BJ (cell line): Measurements from ENCODE around the gene LCN6. TPM values are rescaled to one million over a fixed set of nuclear protein-coding genes. Genes with fewer than 3 reads are reported as not detected.

ENCODE experiments used
- CTCF ChIA-PET: fragments of 350-600 bp; formaldehyde crosslinking; extraction: SDS; loops from one replicate; lab custom pipeline; 2021; ENCODE audit warnings: antibody characterized with exemption, inconsistent platforms; lab: Yijun Ruan, JAX
- POLR2A ChIA-PET: fragments of 300-600 bp; sonication (Branson Sonifier 250); formaldehyde crosslinking; extraction: SDS; loops from one replicate; lab custom pipeline; 2021; ENCODE audit warnings: antibody characterized with exemption; lab: Charles Lee
- DNase-seq: peaks from one replicate; pipeline ENCODE4 v3.0.0-alpha.2; 2011; ENCODE audit warnings: low read depth
- H3K27me3 ChIP-seq: 2 replicates; pipeline ENCODE4 v1.6.0; 2011; ENCODE audit warnings: low read length; ENCODE audit not compliant: control insufficient read depth, insufficient read depth
- H3K36me3 ChIP-seq: 2 replicates; pipeline ENCODE4 v1.5.1; 2011; ENCODE audit warnings: low read length; ENCODE audit not compliant: control insufficient read depth, insufficient read depth
- H3K4me3 ChIP-seq: 2 replicates; pipeline ENCODE4 v1.5.1; 2011; ENCODE audit warnings: low read depth, mild to moderate bottlenecking, control low read depth, low read length
- polyA plus RNA-seq: library from polyadenylated mRNA; depleted of rRNA; stranded (reverse); fragments of >200 nt; gene quantifications from 2 replicates; pipeline ENCODE4 v1.2.3, GENCODE V29; 2011
- TF ChIP-seq, protein P1 (sequence below): IDR thresholded peaks from 2 replicates; pipeline ENCODE4 v1.5.1; 2011; ENCODE audit warnings: low read depth, mild to moderate bottlenecking, control low read depth, inconsistent platforms, low read length, moderate library complexity; ENCODE audit not compliant: insufficient read depth

Gene LCN6
- polyA plus RNA-seq, 1 experiment, result not detected

DNA sequence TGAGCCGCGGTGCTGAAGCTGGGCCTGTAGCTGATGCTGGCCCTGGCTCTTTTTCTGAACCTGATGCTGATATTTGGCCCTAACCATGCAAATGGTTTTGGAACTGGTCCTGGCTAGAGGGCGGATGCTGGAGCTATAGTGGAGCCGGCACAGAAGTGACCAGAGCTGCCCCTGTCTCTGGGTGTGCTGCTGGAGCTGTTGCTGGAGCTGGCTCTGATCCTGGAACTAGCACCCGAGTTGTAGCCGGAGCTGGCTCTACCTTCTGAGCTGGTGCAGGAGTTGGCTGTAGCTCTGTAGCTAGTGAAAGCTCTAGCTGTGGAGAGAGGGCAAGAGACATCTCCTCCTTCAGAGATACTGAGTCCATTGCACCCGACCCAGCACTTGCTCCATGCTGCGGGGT lies 18.4 kb downstream of the LCN6 start:
- Histone ChIP-seq H3K36me3 (peaks cover 13% of the 10 kb centered on the region), H3K4me3 (no peak overlapping the region), H3K27me3 (no peaks in the 10 kb centered on the region)
- POLR2A ChIA-PET, result no interaction called here
- no peak for DNase-seq
- TF ChIP-seq, protein P1, sequence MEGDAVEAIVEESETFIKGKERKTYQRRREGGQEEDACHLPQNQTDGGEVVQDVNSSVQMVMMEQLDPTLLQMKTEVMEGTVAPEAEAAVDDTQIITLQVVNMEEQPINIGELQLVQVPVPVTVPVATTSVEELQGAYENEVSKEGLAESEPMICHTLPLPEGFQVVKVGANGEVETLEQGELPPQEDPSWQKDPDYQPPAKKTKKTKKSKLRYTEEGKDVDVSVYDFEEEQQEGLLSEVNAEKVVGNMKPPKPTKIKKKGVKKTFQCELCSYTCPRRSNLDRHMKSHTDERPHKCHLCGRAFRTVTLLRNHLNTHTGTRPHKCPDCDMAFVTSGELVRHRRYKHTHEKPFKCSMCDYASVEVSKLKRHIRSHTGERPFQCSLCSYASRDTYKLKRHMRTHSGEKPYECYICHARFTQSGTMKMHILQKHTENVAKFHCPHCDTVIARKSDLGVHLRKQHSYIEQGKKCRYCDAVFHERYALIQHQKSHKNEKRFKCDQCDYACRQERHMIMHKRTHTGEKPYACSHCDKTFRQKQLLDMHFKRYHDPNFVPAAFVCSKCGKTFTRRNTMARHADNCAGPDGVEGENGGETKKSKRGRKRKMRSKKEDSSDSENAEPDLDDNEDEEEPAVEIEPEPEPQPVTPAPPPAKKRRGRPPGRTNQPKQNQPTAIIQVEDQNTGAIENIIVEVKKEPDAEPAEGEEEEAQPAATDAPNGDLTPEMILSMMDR, result no peak
- CTCF ChIA-PET, result interaction anchor here (1.1 kb wide), 1 partner anchor 31 kb away, joined by 3 read pairs; no protein-coding TSS in a partner anchor

DNA sequence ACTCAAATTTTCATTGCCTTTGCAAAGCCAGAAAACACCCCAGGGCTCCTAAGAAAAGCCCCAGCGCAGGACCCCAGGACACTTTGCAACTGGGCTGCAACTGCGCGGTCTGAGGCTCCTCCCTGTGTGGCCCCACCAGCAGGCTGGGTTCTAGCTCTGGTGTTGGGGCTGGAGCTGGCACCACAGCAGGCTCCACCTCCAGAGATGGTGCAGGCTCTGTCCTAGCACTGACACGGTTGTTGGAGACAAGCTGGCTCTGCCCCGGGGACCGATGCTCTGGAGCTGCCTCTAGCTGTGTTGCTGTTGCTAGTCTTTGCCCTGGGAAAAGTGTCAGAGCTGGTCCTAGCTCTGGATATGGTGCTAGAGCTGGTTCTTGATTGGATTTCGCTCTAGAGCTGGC lies 19.2 kb downstream of the LCN6 start:
- TF ChIP-seq, protein P1, result no peak
- ChIA-PET POLR2A (interaction anchor here (0.6 kb wide), 1 partner anchor 19 kb away, joined by 3 read pairs; no protein-coding TSS in a partner anchor), CTCF (interaction anchor here (0.6 to 2.1 kb wide), 11 partner anchors 9 to 335 kb away, joined by 3 to 10 read pairs (median 5); no protein-coding TSS in a partner anchor)
- H3K4me3 ChIP-seq, result peak overlapping the region; percentile 97
- H3K36me3 ChIP-seq, result peaks cover 19% of the 10 kb centered on the region
- no peak for DNase-seq
- no peaks in the 10 kb centered on the region for H3K27me3 ChIP-seq

DNA sequence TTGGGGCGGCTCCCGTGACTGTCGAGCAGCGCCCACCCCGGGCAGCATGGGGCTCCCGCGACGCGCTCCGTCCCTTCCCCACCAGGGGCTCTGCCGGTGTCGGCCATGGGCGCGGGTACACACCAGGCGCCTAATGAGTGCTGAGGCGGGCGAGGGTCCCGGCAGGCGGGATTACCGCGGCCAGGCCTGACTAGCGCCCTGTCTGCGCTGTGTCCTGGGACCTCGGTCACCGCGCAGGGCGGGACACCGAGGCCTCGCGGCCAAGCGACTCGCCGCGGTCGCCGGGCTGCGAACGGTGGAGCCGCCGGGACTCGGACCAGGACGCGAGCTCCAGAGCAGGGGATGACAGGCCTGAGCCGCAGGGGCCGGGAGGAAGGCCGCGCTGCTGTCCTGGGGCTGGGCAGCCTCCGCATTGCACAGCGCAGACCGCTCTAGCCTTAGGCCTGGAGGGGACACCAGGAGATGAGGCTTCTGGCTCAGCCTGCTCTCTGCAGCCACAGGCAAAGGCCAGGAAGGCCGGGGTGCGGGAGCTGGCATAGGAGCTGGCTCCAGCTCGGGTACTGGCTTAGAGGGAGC lies 19.7 kb downstream of the LCN6 start:
- POLR2A ChIA-PET, result interaction anchor here (0.6 kb wide), 3 partner anchors 10 to 84 kb away, joined by 3 to 4 read pairs (median 4); no protein-coding TSS in a partner anchor
- Histone ChIP-seq H3K4me3 (peak overlapping the region; percentile 97), H3K27me3 (no peaks in the 10 kb centered on the region), H3K36me3 (peaks cover 22% of the 10 kb centered on the region)
- DNase-seq, result no peak
- TF ChIP-seq, protein P1, result no peak
- CTCF ChIA-PET, result interaction anchor here (0.6 to 2.1 kb wide), 12 partner anchors 10 to 335 kb away, joined by 3 to 10 read pairs (median 5); no protein-coding TSS in a partner anchor

DNA sequence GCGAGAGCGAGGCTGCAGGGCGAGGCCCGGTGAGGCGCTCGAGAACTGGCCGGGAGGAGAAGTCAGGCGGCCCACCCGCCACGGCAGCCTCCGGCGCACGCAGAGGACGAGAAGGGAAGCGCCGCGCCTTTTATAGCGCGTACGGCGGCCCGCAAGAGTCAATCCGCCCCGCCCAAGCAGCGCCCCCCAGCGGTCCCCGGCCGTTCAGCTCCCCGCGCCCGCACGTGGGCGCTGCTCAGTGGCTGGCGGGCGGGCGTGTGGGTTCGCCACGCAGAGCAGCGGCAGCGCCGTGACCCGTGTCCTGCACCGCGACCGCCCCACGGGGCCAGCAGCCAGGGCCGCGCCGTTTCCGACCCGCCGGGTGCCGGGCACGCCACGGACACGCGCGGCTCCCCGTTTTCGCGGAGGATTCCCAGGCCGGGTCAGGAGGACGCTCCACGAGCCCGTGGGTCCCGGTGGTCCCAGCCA lies 20.2 kb downstream of the LCN6 start:
- peak; percentile 18 for DNase-seq
- CTCF ChIA-PET, result interaction anchor here (0.5 to 2.1 kb wide), 12 partner anchors 13 to 336 kb away, joined by 3 to 10 read pairs (median 4); no protein-coding TSS in a partner anchor
- Histone ChIP-seq H3K27me3 (no peaks in the 10 kb centered on the region), H3K36me3 (peaks cover 28% of the 10 kb centered on the region), H3K4me3 (peak overlapping the region; percentile 97)
- POLR2A ChIA-PET, result interaction anchor here (0.6 kb wide), 3 partner anchors 9 to 85 kb away, joined by 3 to 4 read pairs (median 4); no protein-coding TSS in a partner anchor
- TF ChIP-seq, protein P1, result peak; percentile 72

DNA sequence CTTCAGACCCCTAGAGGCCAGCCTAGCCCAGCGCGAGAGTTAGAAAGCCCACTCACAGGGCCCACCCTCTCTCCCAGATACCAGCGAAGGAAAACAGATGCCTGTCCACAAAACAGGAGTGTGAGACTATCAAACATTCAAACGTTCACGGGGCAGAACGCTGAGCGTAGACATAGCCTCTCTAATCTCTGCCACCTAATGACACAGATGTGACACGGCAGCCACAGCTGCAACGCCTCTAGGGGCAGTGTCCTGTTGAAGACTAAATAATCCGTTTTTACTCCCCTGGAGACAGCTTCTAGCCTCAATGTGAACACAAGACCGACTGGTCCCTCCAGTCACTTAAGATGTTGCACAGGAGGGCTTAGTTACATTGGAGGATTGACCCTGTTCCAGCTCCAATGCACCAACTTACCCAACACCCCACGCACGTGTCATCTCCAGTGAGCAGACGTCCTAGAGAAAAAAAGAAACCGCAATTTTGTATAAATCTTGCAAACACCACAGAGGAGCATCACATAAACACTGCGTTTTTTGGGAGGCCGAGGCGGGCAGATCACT lies 21.6 kb downstream of the LCN6 start:
- Histone ChIP-seq H3K36me3 (peaks cover 37% of the 10 kb centered on the region), H3K27me3 (no peaks in the 10 kb centered on the region), H3K4me3 (peak overlapping the region; percentile 97)
- DNase-seq, result no peak
- POLR2A ChIA-PET, result interaction anchor here (0.6 kb wide), 1 partner anchor 28 kb away, joined by 8 read pairs; no protein-coding TSS in a partner anchor
- TF ChIP-seq, protein P1, result peak; percentile 54
- CTCF ChIA-PET, result interaction anchor here (1.6 kb wide), 1 partner anchor 101 kb away, joined by 5 read pairs; no protein-coding TSS in a partner anchor
